Mammary epithelial cell (primary cell): ENCODE measurements around the gene ALKBH8.
"Not testable (repeated sequence)": the region's sequence is repeated elsewhere in the genome, so short reads cannot be mapped to it uniquely, and the experiment has no call there.

Source experiments
- EZH2 ChIP-seq: IDR thresholded peaks from 2 replicates; pipeline ENCODE4 v1.6.1; 2012; ENCODE audit warnings: low read length, inconsistent platforms, borderline replicate concordance
- TF ChIP-seq, protein P1 (sequence below), 2 donors: IDR thresholded peaks in 1 of 2; conservative IDR thresholded peaks in 1 of 2; 2 replicates each; pipeline ENCODE4 v1.5.1; 2011 to 2012; ENCODE audit warnings: inconsistent platforms in 2 of 2, low read length in 2 of 2, mild to moderate bottlenecking in 2 of 2, control low read depth in 1 of 2, low read depth in 1 of 2; ENCODE audit not compliant: insufficient read depth in 1 of 2; ENCODE audit errors: extremely low read depth in 1 of 2

DNA sequence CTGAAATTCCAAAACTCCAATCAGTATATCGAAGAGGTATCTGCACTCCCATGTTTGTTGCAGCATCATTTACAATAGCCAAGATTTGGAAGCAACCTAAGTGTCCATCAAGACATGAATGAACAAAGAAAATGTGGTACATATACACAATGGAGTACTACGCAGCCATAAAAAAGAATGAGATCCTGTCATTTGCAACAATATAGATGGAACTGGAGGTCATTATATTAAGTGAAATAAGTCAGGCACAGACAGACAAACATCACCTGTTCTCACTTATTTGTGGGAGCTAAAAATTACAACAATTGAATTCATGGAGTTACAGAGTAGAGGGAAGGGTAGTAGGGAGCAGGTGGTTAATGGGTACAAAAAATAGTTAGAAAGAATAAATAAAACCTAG is 13.6 kb upstream of the ALKBH8 start:
- not testable (repeated sequence) for TF ChIP-seq EZH2
- TF ChIP-seq, protein P1, sequence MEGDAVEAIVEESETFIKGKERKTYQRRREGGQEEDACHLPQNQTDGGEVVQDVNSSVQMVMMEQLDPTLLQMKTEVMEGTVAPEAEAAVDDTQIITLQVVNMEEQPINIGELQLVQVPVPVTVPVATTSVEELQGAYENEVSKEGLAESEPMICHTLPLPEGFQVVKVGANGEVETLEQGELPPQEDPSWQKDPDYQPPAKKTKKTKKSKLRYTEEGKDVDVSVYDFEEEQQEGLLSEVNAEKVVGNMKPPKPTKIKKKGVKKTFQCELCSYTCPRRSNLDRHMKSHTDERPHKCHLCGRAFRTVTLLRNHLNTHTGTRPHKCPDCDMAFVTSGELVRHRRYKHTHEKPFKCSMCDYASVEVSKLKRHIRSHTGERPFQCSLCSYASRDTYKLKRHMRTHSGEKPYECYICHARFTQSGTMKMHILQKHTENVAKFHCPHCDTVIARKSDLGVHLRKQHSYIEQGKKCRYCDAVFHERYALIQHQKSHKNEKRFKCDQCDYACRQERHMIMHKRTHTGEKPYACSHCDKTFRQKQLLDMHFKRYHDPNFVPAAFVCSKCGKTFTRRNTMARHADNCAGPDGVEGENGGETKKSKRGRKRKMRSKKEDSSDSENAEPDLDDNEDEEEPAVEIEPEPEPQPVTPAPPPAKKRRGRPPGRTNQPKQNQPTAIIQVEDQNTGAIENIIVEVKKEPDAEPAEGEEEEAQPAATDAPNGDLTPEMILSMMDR (conservative IDR thresholded peaks at IDR 0.05 in 1 of 2, IDR thresholded peaks at IDR 0.05 in 1 of 2; ENCODE audit: extremely low read depth in 1 of 2, insufficient read depth in 1 of 2, low read depth in 1 of 2, low read length in 2 of 2): not testable (repeated sequence)
